ENCODE data around the gene OR8S1. TPM values are rescaled to one million over a fixed set of nuclear protein-coding genes. Genes with fewer than 3 reads are reported as not detected.
"Not testable (repeated sequence)": the region's sequence is repeated elsewhere in the genome, so short reads cannot be mapped to it uniquely, and the experiment has no call there.

OR8S1 gene
- total RNA-seq, 2 donors from 2014 or later: not detected

DNA sequence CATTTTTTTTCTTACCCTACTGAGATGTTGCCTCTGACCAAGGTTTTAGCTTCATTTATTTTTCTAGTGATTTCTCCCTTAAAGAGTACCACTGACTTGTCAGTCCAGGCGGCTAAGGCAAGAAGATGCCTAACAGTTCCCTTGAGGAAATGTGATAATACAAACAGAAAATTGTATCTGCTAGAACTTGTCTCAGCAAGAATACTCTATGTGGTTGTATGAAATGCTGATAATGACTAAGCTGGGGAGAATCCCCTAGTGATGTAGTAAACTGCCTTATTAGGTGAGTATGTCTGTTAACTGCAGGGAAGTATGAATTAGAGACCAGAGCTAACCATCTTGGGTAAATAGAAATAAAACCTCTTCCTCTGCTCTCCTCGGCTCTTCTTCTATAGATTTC lies 36.4 kb upstream of the OR8S1 start:
- H3K27ac ChIP-seq: no peak overlapping the region
- no peak for DNase-seq
- H3K36me3 ChIP-seq: no peaks in the 10 kb centered on the region
- intact Hi-C loops (cut with DNase I): no loop called here
- no peaks in the 10 kb centered on the region for H3K9me3 ChIP-seq
- no peaks in the 10 kb centered on the region for H3K4me1 ChIP-seq
- TF ChIP-seq, protein P1, sequence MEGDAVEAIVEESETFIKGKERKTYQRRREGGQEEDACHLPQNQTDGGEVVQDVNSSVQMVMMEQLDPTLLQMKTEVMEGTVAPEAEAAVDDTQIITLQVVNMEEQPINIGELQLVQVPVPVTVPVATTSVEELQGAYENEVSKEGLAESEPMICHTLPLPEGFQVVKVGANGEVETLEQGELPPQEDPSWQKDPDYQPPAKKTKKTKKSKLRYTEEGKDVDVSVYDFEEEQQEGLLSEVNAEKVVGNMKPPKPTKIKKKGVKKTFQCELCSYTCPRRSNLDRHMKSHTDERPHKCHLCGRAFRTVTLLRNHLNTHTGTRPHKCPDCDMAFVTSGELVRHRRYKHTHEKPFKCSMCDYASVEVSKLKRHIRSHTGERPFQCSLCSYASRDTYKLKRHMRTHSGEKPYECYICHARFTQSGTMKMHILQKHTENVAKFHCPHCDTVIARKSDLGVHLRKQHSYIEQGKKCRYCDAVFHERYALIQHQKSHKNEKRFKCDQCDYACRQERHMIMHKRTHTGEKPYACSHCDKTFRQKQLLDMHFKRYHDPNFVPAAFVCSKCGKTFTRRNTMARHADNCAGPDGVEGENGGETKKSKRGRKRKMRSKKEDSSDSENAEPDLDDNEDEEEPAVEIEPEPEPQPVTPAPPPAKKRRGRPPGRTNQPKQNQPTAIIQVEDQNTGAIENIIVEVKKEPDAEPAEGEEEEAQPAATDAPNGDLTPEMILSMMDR (IDR thresholded peaks at IDR 0.05): no peak
- no peaks in the 10 kb centered on the region for H3K27me3 ChIP-seq
- no peak overlapping the region for H3K9ac ChIP-seq (ENCODE audit: low read depth in 2 of 2, low read length in 2 of 2)
- H3K4me3 ChIP-seq: no peak overlapping the region

DNA sequence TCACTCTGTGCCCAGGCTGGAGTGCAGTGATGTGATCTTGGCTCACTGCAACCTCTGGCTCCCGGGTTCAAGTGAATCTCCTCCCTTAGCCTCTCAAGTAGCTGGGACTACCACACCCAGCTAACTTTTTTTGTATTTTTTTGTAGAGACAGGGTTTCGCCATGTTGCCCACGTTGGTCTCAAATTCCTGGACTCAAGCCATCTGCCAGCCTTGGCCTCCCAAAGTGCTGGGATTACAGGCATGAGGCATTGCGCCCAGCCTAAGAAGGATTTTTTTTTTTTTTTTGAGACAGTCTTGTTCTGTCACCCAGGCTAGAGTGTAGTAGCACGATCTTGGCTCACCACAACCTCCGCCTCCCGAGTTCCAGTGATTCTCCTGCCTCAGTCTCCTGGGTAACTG lies 36.0 kb upstream of the OR8S1 start:
- H3K27me3 ChIP-seq; H3K9ac ChIP-seq (ENCODE audit: low read depth in 2 of 2, low read length in 2 of 2); H3K36me3 ChIP-seq; H3K9me3 ChIP-seq; H3K27ac ChIP-seq; H3K4me3 ChIP-seq; H3K4me1 ChIP-seq; DNase-seq; intact Hi-C loops (cut with DNase I): not testable (repeated sequence)

GRCh38 chr12:48500281-48500680 lies 25.2 kb upstream of the OR8S1 start:
- H3K9ac ChIP-seq (ENCODE audit: low read depth in 2 of 2, low read length in 2 of 2); H3K4me3 ChIP-seq; DNase-seq; H3K27me3 ChIP-seq; H3K9me3 ChIP-seq; H3K36me3 ChIP-seq; H3K27ac ChIP-seq; H3K4me1 ChIP-seq; intact Hi-C loops (cut with DNase I): not testable (repeated sequence)

- H3K4me1 ChIP-seq; intact Hi-C loops (cut with DNase I); H3K9ac ChIP-seq (ENCODE audit: low read depth in 2 of 2, low read length in 2 of 2); H3K36me3 ChIP-seq; H3K27ac ChIP-seq; DNase-seq; H3K9me3 ChIP-seq; H3K4me3 ChIP-seq; H3K27me3 ChIP-seq: not testable (repeated sequence)
These were observed 18.6 kb upstream of the OR8S1 start for GRCh38 chr12:48506836-48507235.

- TF ChIP-seq, protein P1 (IDR thresholded peaks at IDR 0.05): no peak
- no peak overlapping the region for H3K4me3 ChIP-seq
- H3K4me1 ChIP-seq: no peaks in the 10 kb centered on the region
- no peak overlapping the region for H3K9ac ChIP-seq (ENCODE audit: low read depth in 2 of 2, low read length in 2 of 2)
- no peak for DNase-seq
- H3K27ac ChIP-seq: no peak overlapping the region
- H3K36me3 ChIP-seq: no peaks in the 10 kb centered on the region
- intact Hi-C loops (cut with DNase I): no loop called here
- H3K27me3 ChIP-seq: no peaks in the 10 kb centered on the region
- H3K9me3 ChIP-seq: no peaks in the 10 kb centered on the region
These were observed 16.4 kb upstream of the OR8S1 start for GRCh38 chr12:48508987-48509386.

DNA sequence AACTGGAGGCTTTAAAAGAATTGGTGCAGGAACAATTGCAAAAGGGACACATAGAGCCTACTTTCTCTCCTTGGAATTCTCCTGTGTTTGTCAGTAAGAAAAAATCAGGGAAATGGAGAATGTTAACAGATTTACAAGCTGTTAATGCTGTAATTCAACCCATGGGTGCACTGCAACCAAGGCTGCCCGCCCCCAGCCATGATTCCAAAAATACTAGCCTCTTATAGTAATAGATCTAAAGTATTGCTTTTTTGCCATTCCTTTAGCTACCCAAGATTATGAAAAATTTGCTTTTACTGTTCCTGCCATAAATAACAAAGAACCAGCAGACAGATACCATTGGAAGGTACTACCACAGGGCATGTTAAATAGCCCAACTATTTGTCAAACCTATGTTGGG lies 15.3 kb upstream of the OR8S1 start:
- TF ChIP-seq, protein P1 (IDR thresholded peaks at IDR 0.05): no peak
- DNase-seq: no peak
- Histone ChIP-seq H3K36me3 (no peaks in the 10 kb centered on the region), H3K4me3 (no peak overlapping the region), H3K9ac (ENCODE audit: low read depth in 2 of 2, low read length in 2 of 2) (no peak overlapping the region), H3K9me3 (no peaks in the 10 kb centered on the region), H3K27ac (no peak overlapping the region), H3K4me1 (no peaks in the 10 kb centered on the region), H3K27me3 (no peaks in the 10 kb centered on the region)
- intact Hi-C loops (cut with DNase I): no loop called here

DNA sequence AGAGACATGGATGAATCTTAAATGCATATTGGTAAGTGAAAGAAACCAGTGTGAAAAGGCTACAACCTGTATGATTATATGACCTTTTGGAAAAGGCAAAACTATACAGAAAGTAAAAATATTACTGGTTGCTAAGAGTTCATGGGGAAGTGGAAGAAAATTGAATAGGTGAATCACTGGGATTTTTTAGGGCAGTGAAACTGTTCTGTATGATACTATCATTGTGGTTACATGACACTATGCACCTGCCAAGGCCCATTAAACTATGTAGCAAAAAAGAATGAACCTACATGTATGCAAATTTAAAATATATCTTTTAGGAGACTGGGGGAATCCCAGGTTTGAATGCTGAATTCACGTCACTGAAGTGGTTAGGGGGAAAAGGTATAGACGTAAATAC lies 12.6 kb upstream of the OR8S1 start:
- DNase-seq: no peak
- TF ChIP-seq, protein P1 (IDR thresholded peaks at IDR 0.05): no peak
- Histone ChIP-seq H3K36me3 (no peaks in the 10 kb centered on the region), H3K27me3 (no peaks in the 10 kb centered on the region), H3K9ac (ENCODE audit: low read depth in 2 of 2, low read length in 2 of 2) (no peak overlapping the region), H3K4me3 (no peak overlapping the region), H3K4me1 (no peaks in the 10 kb centered on the region), H3K9me3 (no peaks in the 10 kb centered on the region), H3K27ac (no peak overlapping the region)
- intact Hi-C loops (cut with DNase I): no loop called here
